Tongue (tissue), 3 donors: Measurements from ENCODE around the gene RALB. TPM values are rescaled to one million over a fixed set of nuclear protein-coding genes. Genes with fewer than 3 reads are reported as not detected.
A peak's percentile ranks its signal among the peaks of the same experiment; 100 is the strongest.

Source experiments
- DNase-seq: peaks from one replicate; pipeline ENCODE4 v3.0.0-alpha.2; 2015
- small RNA-seq: library from RNA; depleted of rRNA; stranded (forward); fragments of <200 nt; gene quantifications from one replicate; pipeline ENCODE3, GENCODE V24; 2014; ENCODE audit warnings: low replicate concordance
- total RNA-seq: library from RNA; depleted of rRNA; stranded (reverse); fragments of >200 nt; gene quantifications from one replicate; pipeline ENCODE4 v1.2.3, GENCODE V29; 2014

Gene RALB
- total RNA-seq, 1 donor from 2014 or later, result 56.4 TPM

- no peak for DNase-seq
These were observed 85.4 kb downstream of the RALB start for GRCh38 chr2:120338015-120338414.

GRCh38 chr2:120341977-120342376, 89.3 kb downstream of the RALB start:
- no peak for DNase-seq

GRCh38 chr2:120342446-120342845, 89.8 kb downstream of the RALB start:
- no peak for DNase-seq

GRCh38 chr2:120343100-120343432, 90.4 kb downstream of the RALB start:
- DNase-seq, result no peak

GRCh38 chr2:120343433-120344105, 90.9 kb downstream of the RALB start:
- peak; percentile 89 for DNase-seq

Small RNA genes lying within 50 kb of the gene (small RNA-seq; reads per million reads assigned to genes)
- not detected for gene MTND4LP14

Other genes with a start within 250 kb of the RALB start
- 40.3 TPM for gene EPB41L5, start 239.8 kb upstream of the RALB start, total RNA-seq
- 19.5 TPM for gene TMEM185B, start 29.5 kb upstream of the RALB start, total RNA-seq
- 2.8 TPM for gene INHBB, start 93.3 kb downstream of the RALB start, total RNA-seq